IMR-90 (cell line): ENCODE measurements around the gene CASS4.

Experiments
- MXI1 ChIP-seq: IDR thresholded peaks from 2 replicates; pipeline ENCODE4 v1.6.1; 2012; ENCODE audit warnings: low read depth, mild to moderate bottlenecking, low read length, moderate library complexity, borderline replicate concordance
- NFE2L2 ChIP-seq: fragments of 150-350 bp; IDR thresholded peaks from 2 replicates; pipeline ENCODE4 v1.6.1; 2016; ENCODE audit warnings: low read depth, mild to moderate bottlenecking, low read length
- POLR2A ChIP-seq: IDR thresholded peaks from 2 replicates; pipeline ENCODE4 v1.6.1; 2012; ENCODE audit warnings: mild to moderate bottlenecking, low read depth, low read length
- RFX5 ChIP-seq: IDR thresholded peaks from 2 replicates; pipeline ENCODE4 v1.8.0; 2012; ENCODE audit warnings: low read depth, mild to moderate bottlenecking, low read length, moderate library complexity
- TF ChIP-seq, protein P1 (sequence below): conservative IDR thresholded peaks from 2 replicates; pipeline ENCODE4 v1.5.1; 2012; ENCODE audit warnings: mild to moderate bottlenecking, low read depth, low read length, improper control_type of control experiment

DNA sequence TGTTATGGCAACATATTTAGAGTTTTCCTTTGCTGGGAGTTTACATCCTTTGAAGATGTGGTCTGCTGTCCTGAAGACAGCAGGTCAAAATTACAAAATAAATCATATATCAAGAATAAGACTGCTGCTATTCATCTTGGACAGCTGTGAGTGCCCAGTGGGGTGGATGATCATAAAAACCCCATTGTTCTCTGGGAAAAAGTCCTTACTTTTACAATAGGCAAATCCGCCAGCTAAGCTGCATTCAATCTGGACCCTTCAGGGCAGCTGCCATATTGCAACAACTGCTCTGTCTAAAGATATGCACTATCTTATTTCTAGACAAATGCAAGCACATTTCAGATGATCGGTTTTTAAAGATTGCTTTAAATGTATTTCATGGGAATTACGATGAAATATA, 19.4 kb downstream of the CASS4 start:
- TF ChIP-seq NFE2L2 (no peak), RFX5 (no peak), MXI1 (no peak), POLR2A (no peak)
- TF ChIP-seq, protein P1, sequence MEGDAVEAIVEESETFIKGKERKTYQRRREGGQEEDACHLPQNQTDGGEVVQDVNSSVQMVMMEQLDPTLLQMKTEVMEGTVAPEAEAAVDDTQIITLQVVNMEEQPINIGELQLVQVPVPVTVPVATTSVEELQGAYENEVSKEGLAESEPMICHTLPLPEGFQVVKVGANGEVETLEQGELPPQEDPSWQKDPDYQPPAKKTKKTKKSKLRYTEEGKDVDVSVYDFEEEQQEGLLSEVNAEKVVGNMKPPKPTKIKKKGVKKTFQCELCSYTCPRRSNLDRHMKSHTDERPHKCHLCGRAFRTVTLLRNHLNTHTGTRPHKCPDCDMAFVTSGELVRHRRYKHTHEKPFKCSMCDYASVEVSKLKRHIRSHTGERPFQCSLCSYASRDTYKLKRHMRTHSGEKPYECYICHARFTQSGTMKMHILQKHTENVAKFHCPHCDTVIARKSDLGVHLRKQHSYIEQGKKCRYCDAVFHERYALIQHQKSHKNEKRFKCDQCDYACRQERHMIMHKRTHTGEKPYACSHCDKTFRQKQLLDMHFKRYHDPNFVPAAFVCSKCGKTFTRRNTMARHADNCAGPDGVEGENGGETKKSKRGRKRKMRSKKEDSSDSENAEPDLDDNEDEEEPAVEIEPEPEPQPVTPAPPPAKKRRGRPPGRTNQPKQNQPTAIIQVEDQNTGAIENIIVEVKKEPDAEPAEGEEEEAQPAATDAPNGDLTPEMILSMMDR = no peak
